Measurements from ENCODE around the gene ITPRIP. TPM values are rescaled to one million over a fixed set of nuclear protein-coding genes. Genes with fewer than 3 reads are reported as not detected.
A peak's percentile ranks its signal among the peaks of the same experiment; 100 is the strongest.

ITPRIP gene
- total RNA-seq, 1 donor from 2014 or later: 13.8 TPM

- DNase-seq (ENCODE audit: low read depth): no peak
- no peak overlapping the region for H3K4me3 ChIP-seq (ENCODE audit: low read depth, low read length)
- peak; percentile 75 for TF ChIP-seq CTCF (conservative IDR thresholded peaks at IDR 0.05; ENCODE audit: low read depth, low read length)
Measured at GRCh38 chr10:104350127-104350635, 11.9 kb upstream of the ITPRIP start.

GRCh38 chr10:104349623-104350126 is 11.4 kb upstream of the ITPRIP start:
- H3K4me3 ChIP-seq (ENCODE audit: low read depth, low read length): no peak overlapping the region
- no peak for TF ChIP-seq CTCF (conservative IDR thresholded peaks at IDR 0.05; ENCODE audit: low read depth, low read length)
- peak; percentile 74 for DNase-seq (ENCODE audit: low read depth)

- no peak for TF ChIP-seq CTCF (conservative IDR thresholded peaks at IDR 0.05; ENCODE audit: low read depth, low read length)
- no peak for DNase-seq (ENCODE audit: low read depth)
- no peak overlapping the region for H3K4me3 ChIP-seq (ENCODE audit: low read depth, low read length)
Measured at GRCh38 chr10:104348601-104349000, 10.3 kb upstream of the ITPRIP start.

GRCh38 chr10:104347295-104348045 is 9.2 kb upstream of the ITPRIP start:
- no peak for TF ChIP-seq CTCF (conservative IDR thresholded peaks at IDR 0.05; ENCODE audit: low read depth, low read length)
- no peak overlapping the region for H3K4me3 ChIP-seq (ENCODE audit: low read depth, low read length)
- no peak for DNase-seq (ENCODE audit: low read depth)

GRCh38 chr10:104345941-104346340 is 7.7 kb upstream of the ITPRIP start:
- DNase-seq (ENCODE audit: low read depth): no peak
- no peak for TF ChIP-seq CTCF (conservative IDR thresholded peaks at IDR 0.05; ENCODE audit: low read depth, low read length)
- no peak overlapping the region for H3K4me3 ChIP-seq (ENCODE audit: low read depth, low read length)

- no peak overlapping the region for H3K4me3 ChIP-seq (ENCODE audit: low read depth, low read length)
- TF ChIP-seq CTCF (conservative IDR thresholded peaks at IDR 0.05; ENCODE audit: low read depth, low read length): no peak
- DNase-seq (ENCODE audit: low read depth): no peak
Measured at GRCh38 chr10:104345515-104345914, 7.2 kb upstream of the ITPRIP start.

- TF ChIP-seq CTCF (conservative IDR thresholded peaks at IDR 0.05; ENCODE audit: low read depth, low read length): no peak
- H3K4me3 ChIP-seq (ENCODE audit: low read depth, low read length): no peak overlapping the region
- no peak for DNase-seq (ENCODE audit: low read depth)
Measured at GRCh38 chr10:104344219-104344618, 6.0 kb upstream of the ITPRIP start.

Measured in epithelial cell of proximal tubule (primary cell).